Measurements from ENCODE around the gene DNAJB5.

GRCh38 chr9:34959461-34959860 is 30.1 kb upstream of the DNAJB5 start:
- TF ChIP-seq CTCF (IDR thresholded peaks at IDR 0.05), result no peak
- TF ChIP-seq POLR2A (IDR thresholded peaks at IDR 0.05), result no peak

Data from Peyer's patch (tissue), 4 donors.